CD4-positive, CD25-positive, alpha-beta regulatory T cell (primary cell): ENCODE results near the gene SLC24A3. TPM values are rescaled to one million over a fixed set of nuclear protein-coding genes. Genes with fewer than 3 reads are reported as not detected.
"Not testable (repeated sequence)": the region's sequence is repeated elsewhere in the genome, so short reads cannot be mapped to it uniquely, and the experiment has no call there.

Experiments used
- ATAC-seq, 2 donors: fragments of 150-1000 bp; cut with Tn5 transposase; one replicate each; pipeline ENCODE4 v1.10.0; 2021; ENCODE audit warnings: low read depth in 2 of 2, moderate number of reproducible peaks in 2 of 2, moderate library complexity in 1 of 2
- DNase-seq, 3 donors: peaks; one replicate each; pipeline versions ENCODE4 v3.0.0 to v3.0.0-alpha.2; 2012 to 2022; ENCODE audit warnings: mixed read lengths in 1 of 3
- H3K27ac ChIP-seq: one replicate; pipeline ENCODE4 v1.7.0; 2013; ENCODE audit warnings: mild to moderate bottlenecking, low read length; ENCODE audit not compliant: insufficient read depth, poor library complexity, severe bottlenecking
- H3K27me3 ChIP-seq: one replicate; pipeline ENCODE4 v1.7.0; 2013; ENCODE audit warnings: low read length; ENCODE audit not compliant: control insufficient read depth, insufficient read depth
- H3K36me3 ChIP-seq: one replicate; pipeline ENCODE4 v1.7.0; 2013; ENCODE audit warnings: mild to moderate bottlenecking, low read length, moderate library complexity; ENCODE audit not compliant: control insufficient read depth, insufficient read depth
- H3K4me1 ChIP-seq: 2 replicates; pipeline ENCODE4 v1.7.0; 2013; ENCODE audit warnings: mild to moderate bottlenecking, low read length; ENCODE audit not compliant: insufficient read depth, control insufficient read depth, poor library complexity, severe bottlenecking
- H3K4me3 ChIP-seq: one replicate; pipeline ENCODE4 v1.7.0; 2013; ENCODE audit warnings: low read depth, mild to moderate bottlenecking, low read length, moderate library complexity
- H3K9me3 ChIP-seq, 2 experiments: 1 replicate in 1 of 2; 2 replicates in 1 of 2; pipeline ENCODE4 v1.7.0; 2013; ENCODE audit warnings: low read length in 2 of 2, mild to moderate bottlenecking in 1 of 2, moderate library complexity in 1 of 2; ENCODE audit not compliant: control insufficient read depth in 2 of 2
- H3K27ac Mint-ChIP-seq, 3 donors: one replicate each; pipeline ENCODE4 v1.8.0; 2020 to 2022; ENCODE audit warnings: mild to moderate bottlenecking in 3 of 3, mixed read lengths in 3 of 3, moderate library complexity in 2 of 3
- H3K27me3 Mint-ChIP-seq: one replicate; pipeline ENCODE4 v1.8.0; 2022; ENCODE audit warnings: mild to moderate bottlenecking, mixed read lengths
- H3K36me3 Mint-ChIP-seq: one replicate; pipeline ENCODE4 v1.8.0; 2020; ENCODE audit warnings: mixed read lengths
- H3K4me1 Mint-ChIP-seq, 4 donors: one replicate each; pipeline ENCODE4 v1.8.0; 2020 to 2022; ENCODE audit warnings: mixed read lengths in 4 of 4, mild to moderate bottlenecking in 1 of 4
- H3K4me3 Mint-ChIP-seq, 4 donors: one replicate each; pipeline ENCODE4 v1.8.0; 2020 to 2022; ENCODE audit warnings: mild to moderate bottlenecking in 4 of 4, mixed read lengths in 4 of 4, moderate library complexity in 3 of 4
- H3K9me3 Mint-ChIP-seq, 7 donors: one replicate each; pipeline ENCODE4 v1.8.0; 2020 to 2022; ENCODE audit warnings: mixed read lengths in 7 of 7, mild to moderate bottlenecking in 3 of 7, moderate library complexity in 2 of 7
- polyA plus RNA-seq, 4 donors: library from polyadenylated mRNA; unstranded; fragments of 300-500 nt; fragmentation: Illumina TruSeq; gene quantifications; one replicate each; pipeline ENCODE4 v1.2.3, GENCODE V29; 2021
- total RNA-seq: library from RNA; stranded (reverse); gene quantifications from one replicate; pipeline ENCODE4 v1.2.3, GENCODE V29; 2022

SLC24A3 gene
- total and polyA plus RNA-seq, 5 donors from 2014 or later, result 0.25 TPM; not detected in 4

GRCh38 chr20:19677336-19677735 is 464.9 kb downstream of the SLC24A3 start:
- Mint-ChIP-seq H3K9me3 (peaks cover 0 to 6% (median 0%) of the 10 kb centered on the region in 7 donors), H3K4me3 (no peak overlapping the region), H3K36me3 (no peaks in the 10 kb centered on the region), H3K27ac (no peak overlapping the region), H3K4me1 (no peaks in the 10 kb centered on the region), H3K27me3 (no peaks in the 10 kb centered on the region)
- DNase-seq, result no peak
- no peaks in the 10 kb centered on the region for H3K36me3 ChIP-seq
- H3K27me3 ChIP-seq, result no peaks in the 10 kb centered on the region
- H3K27ac ChIP-seq, result no peak overlapping the region
- H3K4me3 ChIP-seq, result no peak overlapping the region
- H3K9me3 ChIP-seq, result no peaks in the 10 kb centered on the region
- ATAC-seq, result no peak
- no peaks in the 10 kb centered on the region for H3K4me1 ChIP-seq

- DNase-seq, H3K36me3 Mint-ChIP-seq, H3K27me3 ChIP-seq, ATAC-seq, H3K27ac Mint-ChIP-seq, H3K9me3 ChIP-seq, H3K4me1 Mint-ChIP-seq, H3K27me3 Mint-ChIP-seq, H3K9me3 Mint-ChIP-seq, H3K4me3 ChIP-seq, H3K36me3 ChIP-seq, H3K4me3 Mint-ChIP-seq, H3K4me1 ChIP-seq, H3K27ac ChIP-seq: not testable (repeated sequence)
Observed at GRCh38 chr20:19678591-19678990, 466.1 kb downstream of the SLC24A3 start.

- no peak overlapping the region for H3K27ac Mint-ChIP-seq
- Histone ChIP-seq H3K27ac (no peak overlapping the region), H3K36me3 (no peaks in the 10 kb centered on the region), H3K4me3 (no peak overlapping the region), H3K9me3 (no peaks in the 10 kb centered on the region), H3K4me1 (no peaks in the 10 kb centered on the region), H3K27me3 (no peaks in the 10 kb centered on the region)
- H3K36me3 Mint-ChIP-seq, result no peaks in the 10 kb centered on the region
- H3K4me1 Mint-ChIP-seq, result no peaks in the 10 kb centered on the region
- no peak overlapping the region for H3K4me3 Mint-ChIP-seq
- DNase-seq (no peak), ATAC-seq (no peak)
- peaks cover 0 to 6% (median 0%) of the 10 kb centered on the region in 7 donors for H3K9me3 Mint-ChIP-seq
- peaks cover 3% of the 10 kb centered on the region for H3K27me3 Mint-ChIP-seq
Observed at GRCh38 chr20:19679900-19680495, 467.6 kb downstream of the SLC24A3 start.

GRCh38 chr20:19682249-19682648 is 469.8 kb downstream of the SLC24A3 start:
- Histone ChIP-seq H3K36me3 (no peaks in the 10 kb centered on the region), H3K9me3 (no peaks in the 10 kb centered on the region), H3K4me3 (no peak overlapping the region), H3K4me1 (no peaks in the 10 kb centered on the region), H3K27ac (no peak overlapping the region), H3K27me3 (no peaks in the 10 kb centered on the region)
- Mint-ChIP-seq H3K4me1 (no peaks in the 10 kb centered on the region), H3K36me3 (no peaks in the 10 kb centered on the region), H3K9me3 (peaks cover 0 to 5% (median 0%) of the 10 kb centered on the region in 7 donors), H3K27ac (no peak overlapping the region), H3K27me3 (peaks cover 4% of the 10 kb centered on the region), H3K4me3 (no peak overlapping the region)
- ATAC-seq (no peak), DNase-seq (no peak)

GRCh38 chr20:19683188-19683587 is 470.7 kb downstream of the SLC24A3 start:
- DNase-seq (no peak), ATAC-seq (no peak)
- no peaks in the 10 kb centered on the region for H3K36me3 ChIP-seq
- H3K27me3 Mint-ChIP-seq, result peaks cover 4% of the 10 kb centered on the region
- H3K9me3 ChIP-seq, result no peaks in the 10 kb centered on the region
- H3K9me3 Mint-ChIP-seq, result peaks cover 0 to 4% (median 0%) of the 10 kb centered on the region in 7 donors
- H3K4me1 Mint-ChIP-seq, result no peaks in the 10 kb centered on the region
- H3K27ac ChIP-seq, result no peak overlapping the region
- H3K27me3 ChIP-seq, result no peaks in the 10 kb centered on the region
- H3K4me1 ChIP-seq, result no peaks in the 10 kb centered on the region
- no peak overlapping the region for H3K27ac Mint-ChIP-seq
- H3K4me3 Mint-ChIP-seq, result no peak overlapping the region
- H3K36me3 Mint-ChIP-seq, result no peaks in the 10 kb centered on the region
- H3K4me3 ChIP-seq, result no peak overlapping the region

GRCh38 chr20:19683822-19684221 is 471.4 kb downstream of the SLC24A3 start:
- no peak for ATAC-seq
- Histone ChIP-seq H3K9me3 (no peaks in the 10 kb centered on the region), H3K4me1 (no peaks in the 10 kb centered on the region), H3K4me3 (no peak overlapping the region), H3K27ac (no peak overlapping the region), H3K27me3 (no peaks in the 10 kb centered on the region), H3K36me3 (no peaks in the 10 kb centered on the region)
- peaks cover 4% of the 10 kb centered on the region for H3K27me3 Mint-ChIP-seq
- no peak overlapping the region for H3K27ac Mint-ChIP-seq
- H3K4me3 Mint-ChIP-seq, result no peak overlapping the region
- H3K9me3 Mint-ChIP-seq, result peaks cover 0 to 4% (median 0%) of the 10 kb centered on the region in 7 donors
- no peaks in the 10 kb centered on the region for H3K36me3 Mint-ChIP-seq
- H3K4me1 Mint-ChIP-seq, result no peaks in the 10 kb centered on the region
- DNase-seq, result no peak

- H3K36me3 Mint-ChIP-seq, result no peaks in the 10 kb centered on the region
- peaks cover 4% of the 10 kb centered on the region for H3K27me3 Mint-ChIP-seq
- Histone ChIP-seq H3K27ac (no peak overlapping the region), H3K9me3 (no peaks in the 10 kb centered on the region), H3K4me3 (no peak overlapping the region), H3K36me3 (no peaks in the 10 kb centered on the region), H3K4me1 (no peaks in the 10 kb centered on the region), H3K27me3 (no peaks in the 10 kb centered on the region)
- H3K4me3 Mint-ChIP-seq, result no peak overlapping the region
- ATAC-seq, result no peak
- H3K4me1 Mint-ChIP-seq, result peaks cover 0 to 4% (median under 1%) of the 10 kb centered on the region in 4 donors
- H3K9me3 Mint-ChIP-seq, result no peaks in the 10 kb centered on the region
- DNase-seq, result no peak
- H3K27ac Mint-ChIP-seq, result no peak overlapping the region
Observed at GRCh38 chr20:19688031-19688806, 475.8 kb downstream of the SLC24A3 start.

GRCh38 chr20:19690462-19690861 is 478.0 kb downstream of the SLC24A3 start:
- H3K9me3 Mint-ChIP-seq, result no peaks in the 10 kb centered on the region
- Histone ChIP-seq H3K4me3 (no peak overlapping the region), H3K27me3 (no peaks in the 10 kb centered on the region), H3K36me3 (no peaks in the 10 kb centered on the region), H3K27ac (no peak overlapping the region), H3K9me3 (no peaks in the 10 kb centered on the region), H3K4me1 (no peaks in the 10 kb centered on the region)
- peaks cover 0 to 4% (median under 1%) of the 10 kb centered on the region in 4 donors for H3K4me1 Mint-ChIP-seq
- H3K27ac Mint-ChIP-seq, result no peak overlapping the region
- H3K4me3 Mint-ChIP-seq, result no peak overlapping the region
- H3K36me3 Mint-ChIP-seq, result no peaks in the 10 kb centered on the region
- ATAC-seq, result no peak
- H3K27me3 Mint-ChIP-seq, result no peaks in the 10 kb centered on the region
- no peak for DNase-seq
